ENCODE data around the gene VPS8.
"Not testable (repeated sequence)": the region's sequence is repeated elsewhere in the genome, so short reads cannot be mapped to it uniquely, and the experiment has no call there.

The VPS8 gene

DNA sequence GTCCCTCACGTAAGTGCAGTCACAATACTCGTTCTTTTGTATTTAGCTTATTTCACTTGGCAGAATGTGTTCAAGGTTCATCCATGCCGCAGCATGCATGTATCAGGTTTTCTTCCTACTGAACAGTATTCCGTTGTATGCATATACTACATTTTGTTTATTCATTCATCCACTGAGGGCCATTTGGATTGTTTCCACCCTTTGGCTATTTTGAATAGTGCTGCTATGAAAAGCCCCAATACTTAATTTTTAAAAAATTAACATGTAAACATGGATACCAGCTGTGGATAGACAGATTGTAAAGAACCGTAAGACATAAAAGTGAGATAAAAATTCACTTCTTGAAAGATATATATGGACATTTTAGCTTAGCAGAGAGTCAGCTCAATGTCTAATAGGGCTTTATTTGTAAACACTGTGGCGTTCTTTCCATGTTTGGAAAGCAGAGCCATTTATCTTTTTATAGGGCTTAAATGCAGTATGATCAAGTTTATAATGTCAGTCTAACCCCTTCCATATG, 115.9 kb downstream of the VPS8 start:
- no peak for DNase-seq

- no peak for DNase-seq
These were observed 120.8 kb downstream of the VPS8 start for GRCh38 chr3:184932777-184933176.

DNA sequence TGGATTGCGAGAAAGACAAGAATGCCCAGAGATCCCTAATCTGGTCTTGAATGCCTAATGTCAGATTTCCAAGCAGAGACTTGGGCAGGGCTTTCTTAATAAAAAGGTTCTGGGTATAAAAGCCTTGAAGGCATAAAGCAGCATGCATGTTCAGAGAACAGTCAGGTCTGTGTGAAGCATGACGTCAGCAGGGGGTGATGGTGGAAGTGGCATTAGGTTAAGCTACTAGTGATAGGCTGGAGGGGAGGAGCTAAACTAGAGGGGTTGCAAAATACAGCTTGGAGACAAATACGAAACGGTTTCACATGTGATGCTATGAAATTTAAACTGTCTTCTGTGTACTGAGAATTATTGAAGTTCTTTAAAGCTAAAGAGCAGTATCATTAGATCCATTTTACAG, 125.6 kb downstream of the VPS8 start:
- DNase-seq: no peak

- DNase-seq: no peak
These were observed 129.4 kb downstream of the VPS8 start for GRCh38 chr3:184941408-184941807.

- DNase-seq: no peak
These were observed 130.8 kb downstream of the VPS8 start for GRCh38 chr3:184942735-184943134.

DNA sequence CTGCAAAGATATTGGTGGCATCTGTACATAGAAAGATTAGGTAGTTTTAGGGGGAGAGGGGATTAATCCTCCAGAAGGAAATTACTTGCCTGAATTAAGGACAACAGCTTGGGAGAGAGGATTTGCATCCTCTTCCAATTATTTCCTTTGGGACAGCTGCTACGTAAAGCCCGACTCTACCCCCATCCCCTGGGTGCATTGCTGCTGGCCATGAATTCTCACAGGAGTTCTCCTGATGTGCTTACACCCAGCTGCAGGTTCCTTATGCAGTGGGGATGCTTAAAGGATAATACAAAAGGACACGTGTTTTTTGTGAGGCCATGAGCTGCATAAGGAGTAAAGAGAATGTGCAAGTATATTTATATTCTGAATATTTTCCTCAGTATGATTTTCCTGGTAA, 132.3 kb downstream of the VPS8 start:
- DNase-seq: peak; percentile 27

DNA sequence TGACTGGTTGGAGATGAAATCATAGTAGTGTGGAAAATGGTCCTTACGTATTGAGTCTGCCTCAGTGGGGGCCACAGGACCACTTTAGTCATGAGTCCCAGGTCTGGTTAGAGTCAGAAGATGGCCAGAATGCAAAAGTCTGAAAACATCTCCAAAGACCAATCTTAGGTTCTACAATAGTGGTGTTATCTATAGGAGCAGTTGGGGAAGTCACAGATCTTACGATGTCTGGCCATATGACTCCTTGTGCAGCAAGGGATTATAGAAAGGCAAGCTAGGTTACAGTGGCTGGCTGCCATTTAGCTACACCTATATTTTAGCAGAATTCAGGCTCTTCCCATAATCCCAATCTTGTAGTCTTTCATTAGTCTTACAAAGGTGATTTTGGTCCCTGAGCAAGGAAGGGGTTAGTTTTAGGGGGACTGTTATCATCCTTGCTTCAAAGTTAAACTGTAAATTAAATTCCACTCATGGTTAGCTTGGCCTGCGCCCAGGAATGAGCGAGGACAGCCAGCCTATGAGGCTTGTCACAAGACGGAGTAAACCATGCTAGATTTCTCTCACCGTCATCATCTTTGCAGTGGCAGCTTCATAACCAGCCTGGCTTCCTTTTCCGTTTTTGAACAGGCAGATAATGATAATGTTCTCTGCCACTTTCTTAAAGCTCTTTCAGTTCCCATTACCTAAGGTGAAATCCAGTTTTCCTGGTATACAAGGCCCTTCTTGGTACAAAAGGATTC, 134.1 kb downstream of the VPS8 start:
- no peak for DNase-seq

DNA sequence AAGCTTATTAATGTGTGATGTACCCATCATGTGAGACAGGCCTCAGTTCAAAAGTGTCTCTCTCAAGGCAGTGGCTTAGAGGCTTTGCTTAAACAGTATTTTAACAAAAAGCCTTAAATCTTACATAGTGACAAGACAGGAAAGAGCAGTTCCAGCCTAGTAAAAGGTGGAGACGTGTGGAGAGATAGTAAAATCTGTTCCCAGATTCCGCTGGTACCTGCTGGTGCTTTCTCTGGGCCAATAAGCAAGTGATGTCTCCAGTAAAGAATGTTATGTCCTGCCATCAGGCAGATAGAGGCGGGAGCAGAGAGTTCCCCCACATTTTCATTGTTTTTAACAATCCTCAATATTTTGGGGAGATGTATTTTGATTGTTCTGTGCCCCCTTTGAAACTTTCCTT, 135.0 kb downstream of the VPS8 start:
- no peak for DNase-seq

DNA sequence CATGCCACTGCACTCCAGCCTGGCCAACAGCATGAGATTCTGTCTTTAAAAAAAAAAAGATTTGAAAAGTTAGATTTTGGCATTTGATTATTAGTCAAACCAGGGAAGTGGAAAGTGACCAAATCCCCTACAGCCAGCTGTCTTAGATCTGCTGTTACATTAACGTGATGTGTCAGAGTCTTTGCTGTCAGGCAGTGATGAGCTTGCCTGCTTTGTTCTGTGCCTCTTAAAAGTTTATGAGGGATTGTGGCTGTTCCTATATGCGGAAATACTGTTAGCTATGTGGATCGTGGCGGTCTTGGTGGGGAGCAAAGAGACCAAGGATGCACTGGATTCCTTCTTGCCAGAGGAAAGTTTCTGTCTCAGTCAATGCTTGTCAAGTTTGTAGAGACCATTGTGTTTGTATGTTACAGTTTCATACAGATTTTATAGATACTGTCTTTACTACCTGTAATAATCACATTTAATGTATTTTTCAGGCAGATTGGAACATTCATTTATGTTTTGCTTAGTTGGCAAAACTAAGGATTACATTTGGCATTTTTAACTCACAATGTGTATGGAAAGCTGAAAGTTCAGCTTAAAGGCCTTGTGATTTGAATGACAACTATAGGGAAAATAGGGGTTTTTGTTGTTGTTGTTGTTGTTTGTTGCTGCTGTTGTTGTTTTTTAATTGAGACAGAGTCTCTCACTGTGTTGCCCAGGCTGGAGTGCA, 137.4 kb downstream of the VPS8 start:
- DNase-seq: peak; percentile 12

DNA sequence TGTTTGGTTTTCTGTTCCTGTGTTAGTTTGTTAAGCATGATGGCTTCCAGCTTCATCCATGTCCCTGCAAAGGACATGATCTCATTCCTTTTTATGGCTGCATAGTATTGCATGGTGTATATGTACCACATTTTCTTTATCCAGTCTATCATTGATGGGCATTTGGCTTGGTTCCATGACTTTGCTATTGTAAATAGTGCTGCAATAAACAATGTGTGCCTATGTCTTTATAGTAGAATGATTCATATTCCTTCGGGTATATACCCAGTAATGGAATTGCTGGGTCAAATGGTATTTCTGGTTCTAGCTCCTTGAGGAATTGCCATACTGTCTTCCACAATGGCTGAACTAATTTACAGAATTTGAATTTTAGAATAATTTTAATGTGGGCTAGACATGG, 138.8 kb downstream of the VPS8 start:
- DNase-seq: not testable (repeated sequence)

GRCh38 chr3:184952671-184953070, 140.7 kb downstream of the VPS8 start:
- no peak for DNase-seq

DNA sequence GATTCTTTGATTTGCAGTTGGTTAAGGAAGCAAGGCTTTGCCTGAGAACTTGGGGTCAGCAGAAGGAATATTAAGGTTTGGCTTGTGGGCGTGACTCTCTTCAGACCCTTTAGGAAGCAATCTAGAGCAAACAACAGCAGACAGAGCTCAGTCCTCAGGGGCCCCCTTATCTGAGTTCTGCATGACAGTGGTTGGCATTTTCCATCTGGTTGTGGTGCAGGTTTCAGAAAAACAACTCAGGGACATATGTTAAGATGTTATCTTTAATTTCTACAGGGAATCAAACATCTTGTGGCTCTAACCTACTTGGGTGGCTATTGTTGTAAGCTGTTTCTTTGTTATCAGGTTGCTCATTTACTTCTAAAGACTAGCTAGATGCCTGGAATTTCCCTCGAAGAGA, 141.4 kb downstream of the VPS8 start:
- DNase-seq: no peak

DNA sequence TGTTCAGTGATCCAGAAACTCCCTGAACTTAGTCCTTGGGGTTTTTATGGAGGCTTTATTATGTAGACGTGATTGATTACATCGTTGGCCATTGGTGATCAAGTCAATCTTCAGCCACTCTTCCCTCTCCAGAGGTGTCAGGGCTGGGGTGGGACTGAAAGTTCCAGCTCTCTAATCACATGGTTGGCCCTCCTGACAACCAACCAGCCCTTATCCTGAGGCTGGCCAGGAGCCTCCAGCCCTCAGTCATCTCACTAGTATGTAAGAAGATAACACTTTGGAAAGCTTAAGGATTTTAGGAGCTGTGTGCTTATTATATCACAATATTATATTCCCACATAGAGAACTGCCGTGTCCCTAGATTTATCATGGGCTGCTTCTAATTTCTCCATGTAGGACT, 142.3 kb downstream of the VPS8 start:
- no peak for DNase-seq

DNA sequence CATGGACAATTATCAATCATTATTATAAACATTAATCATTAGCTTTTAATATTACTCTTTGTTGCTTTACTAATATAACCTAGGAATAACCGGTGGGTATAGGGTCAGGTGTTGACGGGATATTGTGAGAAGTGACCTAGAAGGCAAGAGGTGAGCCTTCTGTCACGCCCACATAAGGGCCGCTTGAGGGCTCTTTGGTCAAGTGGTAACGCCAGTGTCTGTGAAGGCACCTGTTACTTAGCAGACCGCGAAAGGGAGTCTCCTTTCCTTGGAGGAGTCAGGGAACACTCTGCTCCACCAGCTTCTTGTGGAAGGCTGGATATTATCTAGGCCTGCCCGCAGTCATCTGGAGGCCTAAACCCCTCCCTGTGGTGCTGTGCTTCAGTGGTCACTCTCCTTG, 142.9 kb downstream of the VPS8 start:
- DNase-seq: not testable (repeated sequence)

- DNase-seq: no peak
These were observed 153.9 kb downstream of the VPS8 start for GRCh38 chr3:184965639-184966430.

GRCh38 chr3:184968115-184968514, 156.1 kb downstream of the VPS8 start:
- DNase-seq: no peak

- DNase-seq: no peak
These were observed 158.2 kb downstream of the VPS8 start for GRCh38 chr3:184970186-184970585.

DNA sequence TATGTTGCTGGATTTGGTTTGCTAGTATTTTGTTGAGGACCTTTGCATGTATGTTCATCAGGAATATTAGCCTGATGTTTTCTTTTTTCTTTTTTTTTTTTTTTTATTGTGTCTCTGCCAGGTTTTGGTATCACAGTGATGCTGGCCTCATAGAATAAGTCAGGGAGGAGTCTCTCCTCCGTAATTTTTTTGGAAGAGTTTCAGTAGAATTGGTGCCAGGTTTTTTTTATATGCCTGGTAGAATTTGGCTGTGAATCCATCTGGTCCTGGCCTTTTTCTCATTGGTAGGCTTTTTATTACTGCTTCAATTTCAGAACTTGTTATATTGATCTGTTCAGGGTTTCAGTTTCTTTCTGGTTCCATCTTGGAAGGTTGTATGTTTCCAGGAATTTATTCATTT, 165.8 kb downstream of the VPS8 start:
- DNase-seq: no peak

GRCh38 chr3:184981071-184981470, 169.1 kb downstream of the VPS8 start:
- no peak for DNase-seq

DNA sequence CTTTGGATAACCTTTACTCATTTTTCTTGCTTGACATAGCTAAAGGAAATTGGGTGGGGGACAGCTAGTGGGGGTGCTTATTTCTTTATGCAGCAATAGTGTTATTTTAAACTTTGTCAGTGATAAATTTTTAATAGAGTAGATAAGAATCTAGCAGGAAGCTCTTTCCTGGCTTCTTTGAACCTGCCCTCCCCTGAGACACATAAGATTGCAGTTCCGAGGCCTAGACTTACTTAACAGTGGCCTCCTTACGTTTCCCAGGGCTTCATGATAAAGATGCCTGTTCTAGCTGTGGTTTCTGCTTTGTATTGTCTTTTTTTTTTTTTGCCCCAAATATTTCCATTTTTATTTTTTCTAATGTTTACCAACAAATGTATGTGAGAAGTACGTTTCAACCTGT, 170.1 kb downstream of the VPS8 start:
- DNase-seq: peak; percentile 20

DNA sequence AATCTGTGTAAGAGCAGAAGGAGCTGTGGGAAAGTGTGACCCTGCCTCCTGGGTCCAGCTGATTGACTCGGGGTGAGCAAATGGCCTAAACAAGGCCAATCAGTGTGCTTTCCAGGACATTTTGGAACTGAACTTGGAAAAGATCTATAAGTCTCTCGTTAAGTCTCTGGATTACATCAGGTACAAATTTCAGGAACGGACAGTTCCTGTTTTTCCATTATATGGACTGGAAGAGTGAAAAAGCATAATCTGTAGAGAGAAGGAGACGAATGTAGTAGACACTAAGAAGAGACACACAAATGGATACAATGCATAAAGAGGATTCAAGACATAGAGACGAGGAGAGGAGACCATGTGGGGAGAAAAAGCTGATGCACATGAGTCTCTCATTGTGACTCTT, 173.6 kb downstream of the VPS8 start:
- no peak for DNase-seq

DNA sequence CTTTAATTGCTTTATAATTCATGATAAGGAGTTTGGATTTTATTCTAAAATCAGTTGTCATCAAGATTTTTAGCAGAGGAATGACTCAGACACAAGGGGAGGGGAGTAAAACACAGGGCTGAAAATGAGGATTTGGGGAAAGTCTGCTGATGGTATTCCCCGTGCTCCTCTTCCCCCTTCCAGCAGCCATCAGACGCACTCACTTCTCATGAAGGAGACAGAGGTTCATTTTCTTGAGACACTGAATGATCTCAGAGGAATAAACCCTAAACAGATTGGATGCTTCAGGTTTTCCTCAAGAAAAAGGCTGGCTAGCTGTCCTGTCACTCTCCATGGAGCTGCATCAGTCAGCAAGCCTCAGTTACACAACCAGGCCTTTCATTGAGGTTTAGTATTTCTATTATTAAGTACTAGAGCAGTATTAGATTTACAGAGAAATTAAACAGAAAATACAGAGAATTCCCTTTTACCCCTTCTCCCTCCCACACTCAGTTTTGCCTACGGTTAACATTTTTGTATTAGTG, 174.5 kb downstream of the VPS8 start:
- DNase-seq: peak; percentile 2

DNA sequence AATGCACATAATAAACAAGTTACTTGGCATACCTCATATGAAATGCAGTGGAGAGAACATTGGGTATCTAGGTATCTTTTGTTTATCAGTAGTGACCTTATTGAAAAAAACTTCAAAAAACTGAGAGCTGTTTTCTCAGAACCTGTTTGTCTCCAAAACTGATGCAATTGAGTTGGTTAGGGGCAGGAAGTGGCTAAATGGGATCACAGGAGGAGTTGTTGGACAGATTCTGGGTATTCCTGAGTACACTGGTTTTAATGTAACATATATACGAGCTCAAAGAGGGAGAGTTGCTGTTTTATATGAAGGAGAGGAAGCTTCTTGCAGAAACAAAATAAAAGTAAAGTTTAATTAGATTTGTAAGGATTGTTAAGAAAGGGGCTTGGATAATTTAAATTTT, 181.4 kb downstream of the VPS8 start:
- no peak for DNase-seq

All from eye (tissue), 1 donor.